MM.1S (cell line): ENCODE measurements around the gene PNKD.

Source experiments
- CTCF ChIP-seq: fragments of 300-600 bp; sonication (generic); IDR thresholded peaks from 2 replicates; pipeline ENCODE4 v1.5.1; 2016; ENCODE audit warnings: antibody characterized with exemption, low read length, mixed read lengths
- EZH2 ChIP-seq: fragments of 300-600 bp; sonication (generic); optimal IDR thresholded peaks from 2 replicates; pipeline ENCODE3; 2017; ENCODE audit warnings: low read depth, mild to moderate bottlenecking, antibody characterized with exemption, low read length, mixed read lengths
- EZH2phosphoT487 ChIP-seq: fragments of 300-600 bp; sonication (generic); IDR thresholded peaks from 2 replicates; pipeline ENCODE4 v1.6.1; 2018; ENCODE audit warnings: antibody characterized with exemption, low read length

- no peak for TF ChIP-seq CTCF
- TF ChIP-seq EZH2phosphoT487, result no peak
- TF ChIP-seq EZH2, result no peak
Observed at GRCh38 chr2:218259099-218259961, 11.0 kb upstream of the PNKD start.
